ENCODE results near the gene RFC2.

The RFC2 gene

DNA sequence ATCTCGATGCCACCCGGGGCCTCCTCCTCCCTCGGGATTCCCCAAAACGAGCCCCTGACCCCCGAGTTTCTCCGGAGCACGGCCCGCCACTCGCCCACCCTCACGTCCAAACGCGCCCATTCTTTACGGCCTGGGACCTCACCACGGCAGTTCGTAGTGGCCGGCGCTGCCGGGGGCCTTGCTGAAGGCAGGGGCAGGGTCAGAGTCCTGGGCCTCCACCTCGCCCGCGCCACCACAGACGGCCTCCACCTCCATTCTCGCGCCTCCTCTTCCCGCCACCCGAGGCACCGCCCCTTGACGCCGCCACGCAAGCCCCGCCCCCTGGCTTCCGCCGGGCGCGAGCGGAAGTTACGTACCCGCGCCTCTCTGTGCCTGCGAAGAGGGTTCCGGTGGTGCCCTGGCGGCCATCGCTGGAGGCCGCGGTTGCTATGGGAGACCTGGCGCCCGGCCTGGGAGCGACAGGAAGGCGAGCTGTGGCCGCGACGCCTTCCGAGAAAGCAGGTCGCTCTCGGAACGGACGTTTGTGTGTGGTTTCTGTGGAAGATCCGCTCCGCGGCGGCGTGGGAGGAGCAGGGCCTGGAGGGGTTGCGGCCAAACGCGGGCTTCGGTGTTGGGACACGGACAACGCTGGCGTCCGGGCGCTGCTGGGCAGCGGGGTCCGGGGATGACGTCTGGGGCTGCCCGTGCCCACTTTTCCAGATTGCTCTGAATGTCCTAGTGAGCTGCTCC lies at the start of gene RFC2:
TSS of gene RFC2 (minus strand) at position 271 of the 729 bp plus-strand sequence. CDS start at position 255, 16 bp downstream.
- peak; percentile 89 to 94 (median 92) for DNase-seq

DNA sequence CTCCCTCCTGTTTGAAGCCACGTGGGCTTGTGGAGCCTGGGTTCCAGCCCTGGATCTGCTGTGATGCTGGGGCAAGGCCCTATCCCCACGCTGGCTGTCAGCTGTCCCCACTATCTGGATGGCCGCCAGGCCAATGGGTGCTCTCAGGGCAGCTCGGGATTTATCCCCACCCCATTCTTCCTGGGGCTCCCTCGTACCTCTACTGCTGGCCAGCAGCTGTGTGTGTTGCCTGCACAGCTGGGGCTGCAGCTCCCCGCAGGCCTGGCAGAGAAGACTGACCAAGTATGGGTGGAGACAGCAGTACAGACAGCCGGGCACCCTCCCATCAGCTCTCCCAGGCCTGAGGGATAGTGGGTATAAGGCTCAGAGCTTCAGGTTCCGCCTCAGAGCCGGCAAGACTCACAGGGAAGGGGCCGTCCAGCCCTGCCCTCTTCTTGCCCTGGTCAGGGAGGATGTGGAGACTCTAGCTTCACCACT lies 48.6 kb upstream of the RFC2 start:
- no peak for DNase-seq

DNA sequence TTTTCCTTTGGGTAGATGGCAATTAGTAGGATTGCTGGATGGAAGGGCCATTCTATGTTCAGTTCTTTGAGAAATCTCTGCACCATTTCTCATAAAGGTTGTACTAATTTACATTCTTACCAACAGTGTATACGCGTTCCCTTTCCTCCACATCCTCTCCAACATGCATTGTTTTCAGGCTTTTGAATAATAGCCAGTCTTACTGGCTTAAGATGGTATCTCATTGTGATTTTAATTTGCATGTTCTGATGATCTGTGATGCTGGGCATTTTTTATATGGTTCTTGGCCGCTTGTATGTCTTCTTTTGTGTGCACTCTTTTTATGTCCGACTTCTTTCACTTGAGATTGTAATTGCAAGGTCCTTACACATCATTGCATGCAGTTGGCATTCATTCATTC lies 46.7 kb upstream of the RFC2 start:
- DNase-seq: no peak

DNA sequence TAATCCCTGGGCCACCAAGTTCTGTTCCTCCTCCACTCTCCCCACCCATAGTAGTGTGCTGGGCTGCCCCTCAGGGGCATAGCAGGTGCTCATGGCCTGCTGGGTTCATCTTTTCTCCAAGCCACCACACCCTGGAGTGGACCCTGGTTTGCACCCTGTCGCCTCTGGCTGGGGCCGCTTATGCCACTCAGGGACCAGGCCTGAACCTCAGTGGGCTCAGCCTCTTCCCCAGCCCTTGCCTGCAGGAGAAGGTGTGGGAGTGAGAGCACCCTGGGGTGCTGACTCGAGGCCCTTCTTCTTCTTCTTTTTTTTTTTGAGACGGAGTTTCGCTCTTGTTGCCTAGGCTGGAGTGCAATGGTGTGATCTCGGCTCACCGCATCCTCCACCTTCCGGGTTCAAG lies 45.2 kb upstream of the RFC2 start:
- DNase-seq: no peak

DNA sequence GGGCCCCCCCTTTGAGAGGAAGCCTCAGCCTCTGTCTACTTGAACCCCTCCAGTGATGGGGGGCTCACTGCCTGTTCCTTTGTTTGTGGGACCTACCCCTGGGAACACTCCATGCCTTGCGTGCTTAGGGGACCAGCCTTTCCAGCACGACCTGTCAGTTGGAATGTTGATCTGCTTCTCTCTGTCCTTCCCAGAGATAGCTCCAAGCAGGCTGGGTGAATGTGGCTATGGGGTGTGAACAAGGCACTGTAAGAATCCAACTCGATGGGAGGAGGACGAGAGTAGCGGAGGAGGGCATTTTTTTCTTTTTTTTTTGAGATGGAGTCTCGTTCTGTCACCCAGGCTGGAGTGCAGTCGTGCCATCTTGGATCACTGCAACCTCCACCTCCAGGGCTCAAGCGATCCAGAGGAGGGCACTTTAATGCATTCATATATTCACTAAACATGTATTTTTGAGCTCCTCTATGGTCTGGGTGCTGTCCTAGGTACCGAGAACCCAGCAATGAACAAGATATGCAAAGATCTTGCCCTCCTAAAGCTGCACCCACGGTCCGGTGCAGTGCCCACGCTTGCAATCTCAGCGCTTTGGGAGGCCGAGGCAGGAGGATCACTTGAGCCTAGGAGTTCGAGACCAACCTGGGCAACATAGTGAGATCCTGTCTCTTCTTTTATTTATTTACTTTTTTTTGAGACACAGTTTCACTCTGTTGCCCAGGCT lies 43.5 kb upstream of the RFC2 start:
- DNase-seq: no peak

DNA sequence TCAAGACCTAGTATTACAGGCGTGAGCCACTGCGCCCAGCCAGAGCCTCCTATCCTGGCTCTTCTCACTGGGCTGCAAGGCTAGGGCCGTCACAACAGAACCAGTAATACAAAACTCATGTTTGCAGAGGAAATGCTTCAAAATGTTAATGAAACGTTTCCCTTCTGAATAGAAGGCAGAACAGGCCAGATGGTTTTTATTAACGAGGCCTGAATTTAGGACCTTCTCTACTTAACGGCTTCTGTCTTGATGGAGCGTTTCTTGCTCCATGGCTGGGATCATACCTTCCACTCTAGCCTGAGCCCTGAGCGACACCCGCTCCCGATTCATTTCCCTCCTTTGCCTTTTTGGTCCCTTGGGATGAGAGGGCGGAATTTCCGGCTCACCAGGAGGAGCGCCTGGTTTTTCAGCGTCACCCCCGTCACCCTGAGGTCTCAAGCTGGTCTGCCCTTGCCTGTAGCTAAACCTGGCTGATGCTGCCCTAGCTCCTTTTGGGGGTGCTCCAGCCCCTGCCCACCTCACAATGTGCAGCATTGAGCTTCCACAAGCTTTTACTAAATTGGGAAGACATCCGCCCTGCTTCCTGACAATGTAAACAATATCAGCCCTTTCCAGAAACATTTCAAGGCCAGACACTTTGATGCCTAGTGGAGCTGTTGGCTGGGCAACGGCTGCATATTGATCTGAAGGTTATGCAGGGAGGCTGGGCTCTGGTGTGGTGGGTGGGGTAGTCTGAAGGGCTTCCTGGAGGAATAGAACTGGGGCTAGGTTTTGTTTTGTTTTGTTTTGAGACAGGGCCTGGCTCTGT lies 40.2 kb upstream of the RFC2 start:
- DNase-seq: no peak

DNA sequence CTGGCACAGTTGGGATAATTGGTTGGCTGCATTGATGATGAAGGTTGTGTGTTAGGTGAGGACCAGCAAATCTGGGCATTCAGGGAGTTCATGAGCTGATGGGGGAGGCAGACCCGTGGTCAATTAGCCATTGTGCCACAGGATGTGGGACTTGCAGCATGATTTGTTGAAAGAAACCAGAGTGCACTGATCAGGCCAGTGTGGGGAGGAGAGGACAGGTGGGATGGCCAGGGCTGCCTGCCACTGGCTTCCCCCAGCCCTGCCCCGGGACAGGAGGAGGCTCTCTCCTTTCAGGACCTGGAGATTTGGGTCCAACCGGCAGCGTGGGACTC lies 39.3 kb upstream of the RFC2 start:
- no peak for DNase-seq

DNA sequence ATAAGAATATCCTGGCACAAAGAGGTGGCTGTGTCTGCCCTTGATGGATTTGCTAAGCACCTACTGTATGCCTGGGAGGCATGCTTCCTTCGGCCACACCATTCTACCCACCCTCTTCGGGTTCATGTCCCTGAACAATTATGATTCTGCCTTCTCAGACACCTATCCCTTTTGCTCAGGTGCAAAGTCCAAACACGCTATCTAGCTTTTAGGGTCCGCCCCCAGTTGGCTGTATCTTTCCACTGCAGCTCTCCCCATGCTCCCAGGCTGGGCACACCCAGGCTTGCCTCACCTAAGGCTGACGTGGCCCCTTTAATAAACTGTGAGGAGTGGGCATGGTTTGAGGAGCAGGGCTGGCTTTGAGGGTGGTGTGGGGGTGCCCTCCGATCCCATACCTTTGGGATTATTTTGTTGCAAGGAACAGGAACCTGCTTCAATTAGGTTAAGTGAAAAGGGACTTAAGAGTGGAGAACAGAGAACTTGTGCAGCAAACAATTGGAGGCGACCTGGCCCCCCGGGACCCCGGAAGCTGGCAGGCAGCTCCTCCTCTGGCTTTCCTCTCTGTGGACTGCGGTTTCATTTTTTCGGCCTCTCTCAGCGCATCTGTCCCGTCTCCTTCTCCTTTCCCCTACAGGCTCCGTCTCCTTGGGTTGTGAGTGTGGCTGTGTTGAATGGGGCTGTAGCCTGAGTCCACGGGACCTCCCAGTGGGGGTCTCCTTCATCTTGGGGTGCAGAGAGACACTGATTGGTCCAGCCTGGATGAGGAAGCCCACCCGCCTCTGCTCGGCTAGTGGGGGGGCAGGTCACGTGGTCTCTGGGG lies 38.8 kb upstream of the RFC2 start:
- no peak for DNase-seq

DNA sequence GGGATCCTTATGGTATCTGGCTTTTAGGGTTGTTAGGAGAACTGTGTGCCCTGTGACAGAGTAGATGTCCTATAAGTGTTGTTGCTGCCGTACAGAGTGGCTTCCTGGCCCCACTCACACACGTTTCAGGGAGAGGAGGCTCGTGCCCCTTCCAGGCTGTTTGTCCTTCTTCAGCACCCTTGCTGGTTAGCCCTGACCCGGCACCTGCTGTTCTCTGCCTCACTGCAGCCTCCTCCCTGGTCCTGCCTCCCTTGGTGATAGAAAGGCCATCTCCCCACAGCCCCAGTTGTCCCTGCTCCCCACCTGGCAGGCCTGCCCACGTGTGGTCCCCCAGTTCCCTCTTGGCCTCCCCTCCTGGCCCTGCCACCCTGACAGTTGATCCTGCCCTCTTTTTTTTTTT lies 37.3 kb upstream of the RFC2 start:
- no peak for DNase-seq

DNA sequence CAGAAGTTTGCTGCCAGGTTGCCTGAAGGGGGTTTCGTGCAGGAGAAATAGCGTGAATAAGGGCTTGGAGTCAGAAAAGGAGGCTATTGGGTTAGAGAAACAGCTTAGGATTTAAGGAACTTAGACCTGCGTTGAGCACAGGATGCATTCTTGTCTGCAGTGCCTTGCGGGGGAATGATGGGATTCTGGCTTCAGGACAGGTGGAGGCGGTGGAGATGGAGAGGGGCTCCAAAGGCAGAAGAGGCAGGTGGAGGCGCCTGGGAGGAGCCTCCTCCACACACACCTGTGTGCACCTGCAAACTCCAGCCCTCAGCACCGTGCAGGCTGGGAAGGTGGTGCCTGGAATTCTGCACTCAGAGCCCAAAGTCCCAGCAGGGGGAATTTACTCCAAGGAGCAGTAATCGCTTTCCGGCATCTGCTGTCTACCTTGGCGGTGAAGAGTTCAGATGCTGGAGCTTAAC lies 36.8 kb upstream of the RFC2 start:
- DNase-seq: no peak

DNA sequence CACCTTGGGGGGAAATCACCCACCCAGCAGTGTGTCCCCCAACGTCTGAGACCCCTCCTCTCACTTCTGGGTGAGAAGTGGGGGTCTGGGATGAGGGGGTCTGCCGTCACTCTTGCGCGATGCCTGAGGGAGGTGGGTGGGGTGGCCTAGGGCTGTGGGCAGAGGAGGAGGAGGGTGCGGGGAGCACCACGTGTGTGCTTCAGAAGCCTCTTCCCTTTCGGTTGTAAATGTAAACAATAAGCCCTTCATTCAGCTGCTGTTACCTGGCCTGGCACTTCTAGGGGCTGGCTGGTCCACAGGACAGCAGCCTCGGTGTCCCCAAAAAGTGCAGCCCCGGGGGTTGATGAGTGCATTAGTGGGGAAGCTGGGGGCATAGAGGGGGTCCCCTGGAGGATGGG lies 36.4 kb upstream of the RFC2 start:
- no peak for DNase-seq

DNA sequence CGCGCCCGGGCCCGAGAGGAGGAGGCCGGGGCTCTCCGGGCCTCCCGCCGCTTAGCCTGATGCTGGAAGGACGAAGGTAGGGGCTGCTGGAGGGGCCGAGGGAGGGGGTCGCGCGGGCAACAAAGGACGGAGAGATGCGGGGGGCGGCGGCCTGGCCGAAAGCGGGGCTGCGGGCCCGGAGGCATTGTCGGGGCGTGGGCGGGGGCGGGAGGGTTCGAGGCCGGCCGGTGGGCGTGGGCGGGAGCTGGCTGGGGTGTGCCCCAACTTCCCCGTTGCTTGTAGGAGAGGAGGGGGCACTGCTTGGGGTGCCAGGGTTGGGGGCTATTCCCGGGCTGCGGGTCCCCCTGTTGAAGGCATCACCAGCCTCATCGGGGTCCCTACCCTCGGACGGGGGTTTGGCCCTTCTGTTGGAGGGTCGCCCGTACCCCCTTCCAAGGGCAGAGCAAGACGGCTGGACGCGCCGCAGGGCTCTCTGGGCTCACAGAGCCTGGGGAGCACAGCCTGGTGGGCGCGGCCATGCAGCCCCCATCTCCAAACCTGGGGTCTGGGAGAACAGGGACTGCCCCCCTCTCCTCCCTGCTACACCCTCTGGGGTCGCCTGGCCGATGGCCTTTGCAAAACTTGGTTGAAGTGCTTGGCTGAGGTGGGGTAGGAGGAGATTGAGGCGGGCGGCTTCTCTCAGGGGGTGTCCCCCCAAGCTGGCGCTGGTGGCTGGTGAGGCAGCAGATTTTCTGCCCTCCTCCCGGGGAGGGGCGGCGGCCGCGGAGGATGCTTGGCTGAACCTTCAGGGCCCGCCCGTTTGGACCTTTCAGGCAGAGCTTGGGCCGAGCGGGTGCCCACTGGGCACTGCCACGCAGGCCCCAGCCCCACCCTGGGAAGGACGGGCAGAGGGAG lies 35.7 kb upstream of the RFC2 start:
- DNase-seq: peak in 2 of 4 experiments; percentile 21 to 24

DNA sequence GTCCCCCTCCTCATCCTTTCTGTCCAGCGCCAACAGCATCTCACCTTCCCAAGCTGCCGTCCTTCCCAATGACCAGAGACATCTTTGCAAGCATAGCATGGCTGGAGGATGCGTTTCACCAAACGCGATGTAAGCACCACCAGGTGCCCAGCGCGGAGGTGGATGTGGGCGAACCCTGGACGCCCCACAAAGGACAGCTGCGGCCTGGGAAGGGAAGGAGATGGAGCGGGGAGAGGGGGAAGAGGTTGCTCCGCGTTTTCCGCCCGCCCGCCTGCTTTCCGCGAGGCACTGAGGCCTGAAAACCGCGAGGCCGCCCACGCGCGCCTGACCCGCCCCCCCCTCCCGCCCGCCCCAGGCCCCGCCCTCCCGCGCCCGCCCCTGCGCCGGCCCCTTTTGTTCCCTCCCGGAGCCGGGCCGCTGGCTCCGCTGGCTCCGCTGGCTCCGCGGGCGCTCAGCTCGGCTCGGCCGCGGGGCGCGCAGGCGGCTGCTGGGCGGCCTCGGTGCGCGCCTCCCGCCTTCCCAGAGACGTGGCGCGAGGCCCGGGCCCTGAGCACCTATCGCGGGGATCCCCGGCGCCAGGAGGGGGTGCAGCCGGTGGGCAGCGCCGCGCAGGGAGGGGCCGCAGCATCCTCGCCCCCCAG lies 34.9 kb upstream of the RFC2 start, which contains the start of gene CLIP2:
TSS of gene CLIP2 (plus strand) at position 390 of the 641 bp plus-strand sequence. CDS start 28,140 bp downstream, outside the sequence.
- DNase-seq: peak; percentile 59 to 69 (median 63)

DNA sequence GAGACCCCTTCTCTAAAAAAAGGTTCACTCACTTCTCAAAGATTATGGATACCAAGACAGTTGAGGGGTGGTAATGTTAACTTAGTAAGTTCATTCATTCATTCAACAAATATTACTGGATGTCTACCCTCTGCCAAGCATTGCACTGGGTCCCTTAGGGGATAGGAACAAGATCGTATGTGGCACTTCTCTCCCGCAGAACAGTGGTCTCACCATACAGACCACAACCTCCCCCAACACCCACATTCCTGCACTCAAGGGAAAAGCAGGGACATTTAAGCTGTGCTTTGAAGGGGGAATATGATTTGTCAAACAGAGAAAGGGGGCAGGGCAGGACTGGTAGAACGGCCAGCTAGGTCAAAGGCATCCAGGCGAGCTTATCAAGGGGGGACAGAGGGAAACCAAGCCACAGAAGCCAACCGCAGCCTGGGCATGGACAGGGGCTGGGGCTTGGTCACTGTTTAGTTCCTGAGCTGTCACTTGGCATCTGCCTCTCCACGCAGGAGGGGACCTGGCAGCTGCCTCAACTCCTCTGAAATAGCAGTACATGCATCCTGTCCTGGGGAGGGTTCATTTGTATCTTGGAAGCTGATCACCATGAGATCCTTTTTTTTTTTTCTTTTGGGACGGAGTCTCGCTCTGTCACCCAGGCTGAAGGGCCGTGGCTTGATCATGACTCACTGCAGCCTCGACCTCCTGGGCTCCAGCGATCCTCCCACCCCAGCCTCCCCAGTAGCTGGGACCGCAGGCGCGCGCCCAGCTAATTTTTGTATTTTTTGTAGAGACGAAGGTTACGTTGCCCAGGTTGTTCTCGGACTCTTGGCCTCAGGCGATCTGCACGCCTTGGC lies 34.1 kb upstream of the RFC2 start:
- DNase-seq: no peak

DNA sequence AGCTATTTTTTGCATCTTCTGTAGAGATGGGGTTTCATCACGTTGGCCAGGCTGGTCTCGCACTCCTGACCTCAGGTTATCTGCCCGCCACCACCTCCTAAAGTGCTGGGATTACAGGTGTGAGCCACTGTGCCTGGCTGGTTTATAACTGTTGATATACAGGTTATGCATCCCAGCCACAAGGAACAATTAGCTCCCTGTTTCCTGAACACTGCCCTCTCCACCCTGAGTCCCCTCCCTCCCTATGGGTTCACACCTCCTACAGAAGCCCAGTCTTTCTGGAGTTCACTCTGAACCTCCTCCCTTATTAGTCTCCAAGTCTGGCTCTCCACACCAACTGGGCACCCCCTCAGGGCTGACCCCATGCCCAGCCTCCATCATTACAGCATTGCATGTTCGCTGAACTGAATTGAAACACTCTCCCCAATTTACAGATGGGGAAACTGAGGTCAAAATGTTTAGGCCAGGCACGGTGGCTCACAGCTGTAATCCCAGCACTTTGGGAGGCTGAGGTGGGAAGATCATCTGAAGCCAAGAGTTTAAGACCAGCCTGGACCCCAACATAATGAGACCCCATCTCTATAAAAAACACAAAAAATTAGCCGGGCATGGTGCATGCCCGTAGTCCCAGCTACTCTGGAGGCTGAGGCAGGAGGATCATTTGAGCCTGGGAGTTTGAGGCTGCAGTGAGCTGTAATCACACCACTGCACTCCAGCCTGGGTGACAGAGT lies 33.3 kb upstream of the RFC2 start:
- DNase-seq: no peak

DNA sequence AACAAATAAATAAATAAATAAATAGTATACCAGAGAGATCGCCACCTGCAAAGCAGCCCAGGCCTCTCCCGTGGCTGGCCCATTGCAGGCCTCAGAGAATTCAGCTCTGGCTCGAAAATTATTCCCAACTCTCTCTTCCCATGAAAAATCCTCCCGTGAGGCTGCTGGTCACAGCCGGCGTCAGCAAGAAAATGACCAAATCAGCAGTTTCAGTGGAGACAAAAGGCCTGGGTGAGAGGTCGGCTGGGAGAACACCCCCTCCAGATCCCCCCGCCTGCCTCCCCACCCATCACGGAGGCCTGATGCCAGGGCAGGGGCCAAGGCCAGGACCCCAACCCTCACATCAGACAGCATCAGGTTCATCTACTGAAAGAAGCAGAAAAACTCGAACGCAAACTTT lies 31.9 kb upstream of the RFC2 start:
- DNase-seq: no peak

DNA sequence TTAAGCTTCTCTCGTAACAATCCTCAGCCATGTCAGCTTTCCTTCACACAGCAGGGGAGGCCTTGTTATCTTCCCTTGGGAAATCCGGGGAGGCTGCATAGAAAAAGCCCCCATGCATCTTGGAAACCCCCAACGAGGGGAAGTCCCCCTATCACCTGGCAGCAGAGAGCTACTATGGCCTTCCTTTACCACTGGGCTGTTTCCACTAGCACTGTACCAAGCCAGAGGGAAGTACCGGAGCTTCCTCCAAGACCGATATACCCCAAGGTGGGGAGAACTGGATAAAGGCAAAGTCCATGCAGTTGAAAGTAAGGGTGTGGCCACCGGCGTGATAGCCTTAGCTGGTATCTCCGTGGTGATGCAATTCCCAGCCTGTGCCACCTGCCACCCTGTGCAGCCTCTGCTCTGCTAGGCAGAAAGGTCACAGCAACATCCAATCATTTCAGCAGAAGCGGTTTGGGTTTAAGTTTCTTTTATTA lies 30.6 kb upstream of the RFC2 start:
- DNase-seq: no peak

DNA sequence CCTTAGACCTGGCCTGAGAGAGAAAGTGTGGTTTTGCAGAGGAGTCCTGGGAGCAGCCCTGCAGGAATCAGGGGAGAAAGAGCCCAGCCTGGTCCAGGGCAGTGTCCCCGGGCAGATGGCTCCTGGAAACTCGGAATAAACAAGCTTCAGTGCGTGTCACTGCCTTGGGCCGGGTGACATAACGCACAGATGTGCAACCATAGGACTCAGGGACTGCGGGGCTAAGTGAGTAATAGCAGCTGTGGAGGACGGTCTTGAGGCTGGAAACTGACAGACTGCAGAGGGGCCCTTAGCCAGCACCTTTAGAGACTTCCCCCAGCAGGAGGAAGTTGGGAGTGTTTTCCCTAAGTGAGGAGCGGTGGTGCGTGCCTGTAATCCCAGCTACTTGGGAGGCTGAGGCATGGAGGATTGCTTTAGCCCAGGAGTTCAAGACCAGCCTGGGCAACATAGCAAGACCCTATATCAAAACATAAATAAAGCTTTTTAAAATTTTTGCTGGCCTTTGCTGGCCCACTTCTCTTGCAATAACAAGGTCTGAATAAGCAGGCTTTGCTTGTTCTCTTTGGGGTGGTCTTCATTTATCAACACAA lies 29.8 kb upstream of the RFC2 start:
- no peak for DNase-seq
